ENCODE data around the gene UBASH3B. TPM values are rescaled to one million over a fixed set of nuclear protein-coding genes. Genes with fewer than 3 reads are reported as not detected.
A peak's percentile ranks its signal among the peaks of the same experiment; 100 is the strongest.

UBASH3B gene
- total RNA-seq, 1 donor from 2014 or later: 62.1 TPM

GRCh38 chr11:122705396-122705795 lies 49.9 kb downstream of the UBASH3B start:
- Histone ChIP-seq H3K9ac (ENCODE audit: low read length) (no peak overlapping the region), H3K4me2 (ENCODE audit: low read length) (no peak overlapping the region), H3K4me1 (ENCODE audit: insufficient read depth, low read length) (peaks cover 45% of the 10 kb centered on the region), H2AFZ (ENCODE audit: low read depth, low read length) (no peak overlapping the region), H4K20me1 (ENCODE audit: insufficient read depth, low read length) (peaks cover 6% of the 10 kb centered on the region), H3K36me3 (ENCODE audit: insufficient read depth, low read length) (no peaks in the 10 kb centered on the region), H3K27me3 (ENCODE audit: insufficient read depth, low read length) (no peaks in the 10 kb centered on the region), H3K79me2 (ENCODE audit: insufficient read depth, low read length) (peaks cover 56% of the 10 kb centered on the region), H3K9me3 (ENCODE audit: insufficient read depth, low read depth, low read length) (no peaks in the 10 kb centered on the region), H3K27ac (ENCODE audit: low read depth, low read length) (peak overlapping the region; percentile 39), H3K4me3 (ENCODE audit: insufficient read depth, low read depth, low read length) (no peak overlapping the region)
- Mint-ChIP-seq H3K4me1 (ENCODE audit: low read depth, unreplicated experiment) (peaks cover 28% of the 10 kb centered on the region), H3K27ac (ENCODE audit: unreplicated experiment) (no peak overlapping the region), H3K36me3 (ENCODE audit: low read depth, unreplicated experiment) (peaks cover 12% of the 10 kb centered on the region), H3K27me3 (ENCODE audit: low read depth, unreplicated experiment) (no peaks in the 10 kb centered on the region), H3K4me3 (ENCODE audit: unreplicated experiment) (no peak overlapping the region), H3K9me3 (ENCODE audit: unreplicated experiment) (no peaks in the 10 kb centered on the region)
- TF ChIP-seq CTCF (IDR thresholded peaks at IDR 0.05; ENCODE audit: insufficient read depth, low read depth, low read length) (no peak), EZH2 (IDR thresholded peaks at IDR 0.05; ENCODE audit: insufficient read depth, low read length) (no peak)
- no peak for DNase-seq (ENCODE audit: low read depth)
- FAIRE-seq: no peak

- Histone ChIP-seq H3K27ac (ENCODE audit: low read depth, low read length) (peak overlapping the region; percentile 84), H3K4me3 (ENCODE audit: insufficient read depth, low read depth, low read length) (no peak overlapping the region), H3K4me1 (ENCODE audit: insufficient read depth, low read length) (peaks cover 49% of the 10 kb centered on the region), H3K9ac (ENCODE audit: low read length) (peak overlapping the region; percentile 40), H3K4me2 (ENCODE audit: low read length) (peak overlapping the region; percentile 66), H3K9me3 (ENCODE audit: insufficient read depth, low read depth, low read length) (no peaks in the 10 kb centered on the region), H3K79me2 (ENCODE audit: insufficient read depth, low read length) (peaks cover 57% of the 10 kb centered on the region), H3K36me3 (ENCODE audit: insufficient read depth, low read length) (no peaks in the 10 kb centered on the region), H4K20me1 (ENCODE audit: insufficient read depth, low read length) (peaks cover 4% of the 10 kb centered on the region), H2AFZ (ENCODE audit: low read depth, low read length) (no peak overlapping the region), H3K27me3 (ENCODE audit: insufficient read depth, low read length) (no peaks in the 10 kb centered on the region)
- Mint-ChIP-seq H3K4me3 (ENCODE audit: unreplicated experiment) (no peak overlapping the region), H3K9me3 (ENCODE audit: unreplicated experiment) (no peaks in the 10 kb centered on the region), H3K36me3 (ENCODE audit: low read depth, unreplicated experiment) (peaks cover 12% of the 10 kb centered on the region), H3K27ac (ENCODE audit: unreplicated experiment) (peak overlapping the region; percentile 89), H3K4me1 (ENCODE audit: low read depth, unreplicated experiment) (peaks cover 28% of the 10 kb centered on the region), H3K27me3 (ENCODE audit: low read depth, unreplicated experiment) (no peaks in the 10 kb centered on the region)
- TF ChIP-seq EZH2 (IDR thresholded peaks at IDR 0.05; ENCODE audit: insufficient read depth, low read length) (no peak), CTCF (IDR thresholded peaks at IDR 0.05; ENCODE audit: insufficient read depth, low read depth, low read length) (no peak)
- FAIRE-seq: peak; percentile 97
- peak; percentile 85 for DNase-seq (ENCODE audit: low read depth)
These were observed 51.0 kb downstream of the UBASH3B start for GRCh38 chr11:122706291-122707088.

GRCh38 chr11:122707111-122707510 lies 51.6 kb downstream of the UBASH3B start:
- no peak for TF ChIP-seq EZH2 (IDR thresholded peaks at IDR 0.05; ENCODE audit: insufficient read depth, low read length)
- no peak for TF ChIP-seq CTCF (IDR thresholded peaks at IDR 0.05; ENCODE audit: insufficient read depth, low read depth, low read length)
- H4K20me1 ChIP-seq (ENCODE audit: insufficient read depth, low read length): no peaks in the 10 kb centered on the region
- peak overlapping the region; percentile 66 for H3K4me2 ChIP-seq (ENCODE audit: low read length)
- Mint-ChIP-seq H3K27ac (ENCODE audit: unreplicated experiment) (peak overlapping the region; percentile 89), H3K4me3 (ENCODE audit: unreplicated experiment) (no peak overlapping the region), H3K27me3 (ENCODE audit: low read depth, unreplicated experiment) (no peaks in the 10 kb centered on the region), H3K36me3 (ENCODE audit: low read depth, unreplicated experiment) (peaks cover 12% of the 10 kb centered on the region), H3K9me3 (ENCODE audit: unreplicated experiment) (no peaks in the 10 kb centered on the region), H3K4me1 (ENCODE audit: low read depth, unreplicated experiment) (peaks cover 28% of the 10 kb centered on the region)
- H3K9ac ChIP-seq (ENCODE audit: low read length): peak overlapping the region; percentile 34
- H2AFZ ChIP-seq (ENCODE audit: low read depth, low read length): no peak overlapping the region
- H3K27me3 ChIP-seq (ENCODE audit: insufficient read depth, low read length): no peaks in the 10 kb centered on the region
- no peak for DNase-seq (ENCODE audit: low read depth)
- FAIRE-seq: no peak
- peak overlapping the region; percentile 84 for H3K27ac ChIP-seq (ENCODE audit: low read depth, low read length)
- peaks cover 52% of the 10 kb centered on the region for H3K79me2 ChIP-seq (ENCODE audit: insufficient read depth, low read length)
- no peak overlapping the region for H3K4me3 ChIP-seq (ENCODE audit: insufficient read depth, low read depth, low read length)
- H3K4me1 ChIP-seq (ENCODE audit: insufficient read depth, low read length): peaks cover 55% of the 10 kb centered on the region
- H3K36me3 ChIP-seq (ENCODE audit: insufficient read depth, low read length): no peaks in the 10 kb centered on the region
- H3K9me3 ChIP-seq (ENCODE audit: insufficient read depth, low read depth, low read length): no peaks in the 10 kb centered on the region
